Measurements from ENCODE around the gene PKIG. TPM values are rescaled to one million over a fixed set of nuclear protein-coding genes. Genes with fewer than 3 reads are reported as not detected.

Gene PKIG
- polyA plus RNA-seq, 1 donor (not counting 4 experiments of a cell fraction or from before 2014, with no cell fraction given): 6.6 TPM

- Histone ChIP-seq H3K9me3 (ENCODE audit: control insufficient read depth, low read depth, low read length) (peaks cover 4% of the 10 kb centered on the region), H3K36me3 (ENCODE audit: control insufficient read depth in 2 of 2, extremely low read depth in 1 of 2, insufficient read depth in 2 of 2, low read length in 2 of 2) (peaks cover 25 to 31% of the 10 kb centered on the region in 2 experiments), H3K4me2 (ENCODE audit: control insufficient read depth, extremely low read depth, insufficient read depth, low read depth, low read length) (no peak overlapping the region), H3K9ac (ENCODE audit: control insufficient read depth, extremely low read depth, insufficient read depth, low read length) (no peak overlapping the region), H3K27ac (ENCODE audit: control insufficient read depth, insufficient read depth, low read length) (no peak overlapping the region), H2AFZ (ENCODE audit: control insufficient read depth, low read length) (no peak overlapping the region), H3K79me2 (ENCODE audit: control insufficient read depth, insufficient read depth, low read length) (no peaks in the 10 kb centered on the region), H3K4me1 (ENCODE audit: control insufficient read depth, extremely low read depth, insufficient read depth, low read length) (no peaks in the 10 kb centered on the region), H3K27me3 (ENCODE audit: control insufficient read depth, extremely low read depth, insufficient read depth, low read length) (no peaks in the 10 kb centered on the region), H4K20me1 (ENCODE audit: control insufficient read depth, extremely low read depth, insufficient read depth, low read length) (no peaks in the 10 kb centered on the region), H3K9me1 (ENCODE audit: control insufficient read depth, extremely low read depth, insufficient read depth, low read length) (no peaks in the 10 kb centered on the region), H3K4me3 (ENCODE audit: control insufficient read depth in 2 of 3, extremely low read depth in 1 of 3, insufficient read depth in 2 of 3, low read depth in 1 of 3, low read length in 3 of 3) (no peak overlapping the region)
- TF ChIP-seq CTCF (optimal IDR thresholded peaks at IDR 0.05 in 1 of 3, IDR thresholded peaks at IDR 0.05 in 1 of 3, conservative IDR thresholded peaks at IDR 0.05 in 1 of 3; ENCODE audit: extremely low read depth in 1 of 3, insufficient read depth in 2 of 3, low read length in 3 of 3) (no peak), EZH2 (IDR thresholded peaks at IDR 0.05; ENCODE audit: low read length) (no peak)
- no peak for FAIRE-seq
- dilution Hi-C loops (cut with MboI; ENCODE audit: extremely low pct_ligation_motif_present, low sequenced_read_pairs): no loop called here
- no peak for DNase-seq (ENCODE audit: low read depth, low spot score)
These were observed 40.3 kb downstream of the PKIG start for GRCh38 chr20:44622501-44623270.

DNA sequence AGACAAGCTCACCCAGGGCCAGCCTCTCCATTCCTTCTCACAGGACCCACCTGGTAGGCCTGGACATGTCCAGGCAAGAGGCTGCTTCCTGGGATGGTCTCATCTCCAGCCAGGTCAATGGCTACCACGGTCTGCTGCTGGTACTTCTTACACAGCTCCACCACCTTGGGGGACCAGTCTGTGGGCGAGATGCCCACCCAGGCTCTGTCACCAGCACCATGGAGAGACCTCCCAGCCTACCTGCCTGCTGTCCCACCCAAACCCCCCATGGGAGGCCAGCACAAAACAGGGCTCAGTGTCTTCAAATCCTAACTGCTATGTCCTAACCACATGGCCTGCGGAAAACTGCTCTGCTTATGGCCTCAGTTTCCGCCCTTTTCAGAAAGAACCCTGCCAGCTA lies 41.8 kb downstream of the PKIG start:
- no peaks in the 10 kb centered on the region for H4K20me1 ChIP-seq (ENCODE audit: control insufficient read depth, extremely low read depth, insufficient read depth, low read length)
- H3K9me3 ChIP-seq (ENCODE audit: control insufficient read depth, low read depth, low read length): peaks cover 4% of the 10 kb centered on the region
- H3K27me3 ChIP-seq (ENCODE audit: control insufficient read depth, extremely low read depth, insufficient read depth, low read length): no peaks in the 10 kb centered on the region
- DNase-seq (ENCODE audit: low read depth, low spot score): no peak
- no peak overlapping the region for H3K27ac ChIP-seq (ENCODE audit: control insufficient read depth, insufficient read depth, low read length)
- peaks cover 24 to 31% of the 10 kb centered on the region in 2 experiments for H3K36me3 ChIP-seq (ENCODE audit: control insufficient read depth in 2 of 2, extremely low read depth in 1 of 2, insufficient read depth in 2 of 2, low read length in 2 of 2)
- TF ChIP-seq CTCF (optimal IDR thresholded peaks at IDR 0.05 in 1 of 3, IDR thresholded peaks at IDR 0.05 in 1 of 3, conservative IDR thresholded peaks at IDR 0.05 in 1 of 3; ENCODE audit: extremely low read depth in 1 of 3, insufficient read depth in 2 of 3, low read length in 3 of 3) (no peak), EZH2 (IDR thresholded peaks at IDR 0.05; ENCODE audit: low read length) (no peak)
- dilution Hi-C loops (cut with MboI; ENCODE audit: extremely low pct_ligation_motif_present, low sequenced_read_pairs): no loop called here
- no peaks in the 10 kb centered on the region for H3K79me2 ChIP-seq (ENCODE audit: control insufficient read depth, insufficient read depth, low read length)
- no peak overlapping the region for H2AFZ ChIP-seq (ENCODE audit: control insufficient read depth, low read length)
- no peaks in the 10 kb centered on the region for H3K9me1 ChIP-seq (ENCODE audit: control insufficient read depth, extremely low read depth, insufficient read depth, low read length)
- no peak overlapping the region for H3K4me3 ChIP-seq (ENCODE audit: control insufficient read depth in 2 of 3, extremely low read depth in 1 of 3, insufficient read depth in 2 of 3, low read depth in 1 of 3, low read length in 3 of 3)
- H3K9ac ChIP-seq (ENCODE audit: control insufficient read depth, extremely low read depth, insufficient read depth, low read length): no peak overlapping the region
- H3K4me1 ChIP-seq (ENCODE audit: control insufficient read depth, extremely low read depth, insufficient read depth, low read length): no peaks in the 10 kb centered on the region
- H3K4me2 ChIP-seq (ENCODE audit: control insufficient read depth, extremely low read depth, insufficient read depth, low read depth, low read length): no peak overlapping the region
- FAIRE-seq: no peak
